Ishikawa (cell line): Measurements from ENCODE around the gene KIAA0319L.

Experiments
- CEBPB ChIP-seq: IDR thresholded peaks from 2 replicates; pipeline ENCODE4 v1.6.1; 2012
- CREB1 ChIP-seq: IDR thresholded peaks from 2 replicates; pipeline ENCODE4 v1.6.1; 2012; ENCODE audit warnings: low read depth
- EGR1 ChIP-seq: IDR thresholded peaks from 2 replicates; pipeline ENCODE4 v1.6.1; 2012
- EP300 ChIP-seq: IDR thresholded peaks from 2 replicates; pipeline ENCODE4 v1.6.1; 2012; ENCODE audit warnings: borderline replicate concordance
- FOXM1 ChIP-seq: IDR thresholded peaks from 2 replicates; pipeline ENCODE4 v1.6.1; 2012; ENCODE audit warnings: low read depth, borderline replicate concordance
- NFIC ChIP-seq: IDR thresholded peaks from 2 replicates; pipeline ENCODE4 v1.6.1; 2012
- RAD21 ChIP-seq: IDR thresholded peaks from 2 replicates; pipeline ENCODE4 v1.6.1; 2012; ENCODE audit warnings: low read depth
- TAF1 ChIP-seq: IDR thresholded peaks from 2 replicates; pipeline ENCODE4 v1.6.1; 2012; ENCODE audit warnings: low read depth, mild to moderate bottlenecking
- TCF12 ChIP-seq: IDR thresholded peaks from 2 replicates; pipeline ENCODE4 v1.6.1; 2012; ENCODE audit warnings: low read depth
- TEAD4 ChIP-seq: IDR thresholded peaks from 2 replicates; pipeline ENCODE4 v1.6.1; 2012
- YY1 ChIP-seq: IDR thresholded peaks from 2 replicates; pipeline ENCODE4 v1.6.1; 2012; ENCODE audit warnings: low read depth
- ZBTB7A ChIP-seq: IDR thresholded peaks from 2 replicates; pipeline ENCODE4 v1.6.1; 2012; ENCODE audit warnings: low read depth
- TF ChIP-seq, protein P1 (sequence below): IDR thresholded peaks from 2 replicates; pipeline ENCODE4 v1.6.1; 2012

DNA sequence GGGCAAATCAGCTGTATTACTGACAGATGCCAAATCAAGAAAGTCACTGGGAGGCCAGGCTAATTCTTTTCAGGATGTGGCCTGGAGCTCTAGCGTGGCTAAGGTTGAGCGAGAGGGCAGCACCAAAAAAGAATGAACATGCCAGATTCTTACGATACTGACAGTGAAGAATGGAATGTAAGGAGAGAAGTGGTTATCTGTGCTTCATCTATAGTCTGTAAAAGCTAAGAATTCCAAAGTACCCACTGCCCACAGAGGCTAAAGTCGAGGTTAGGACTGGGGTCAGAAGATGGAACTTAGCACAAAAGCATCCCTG lies 48.6 kb upstream of the KIAA0319L start:
- TF ChIP-seq TAF1 (no peak), EP300 (no peak), CEBPB (no peak), ZBTB7A (no peak), RAD21 (no peak), CREB1 (no peak), EGR1 (no peak), TCF12 (no peak), YY1 (no peak), FOXM1 (no peak), NFIC (no peak), TEAD4 (no peak)
- TF ChIP-seq, protein P1, sequence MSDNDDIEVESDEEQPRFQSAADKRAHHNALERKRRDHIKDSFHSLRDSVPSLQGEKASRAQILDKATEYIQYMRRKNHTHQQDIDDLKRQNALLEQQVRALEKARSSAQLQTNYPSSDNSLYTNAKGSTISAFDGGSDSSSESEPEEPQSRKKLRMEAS = no peak
